RKO (cell line): ENCODE data around the gene AGTR2.
A peak's percentile ranks its signal among the peaks of the same experiment; 100 is the strongest.
"Not testable (repeated sequence)": the region's sequence is repeated elsewhere in the genome, so short reads cannot be mapped to it uniquely, and the experiment has no call there.

ENCODE experiments used
- DNase-seq: peaks from one replicate; pipeline ENCODE4 v3.0.0-alpha.2; 2016; ENCODE audit warnings: low spot score

AGTR2 gene, protein sequence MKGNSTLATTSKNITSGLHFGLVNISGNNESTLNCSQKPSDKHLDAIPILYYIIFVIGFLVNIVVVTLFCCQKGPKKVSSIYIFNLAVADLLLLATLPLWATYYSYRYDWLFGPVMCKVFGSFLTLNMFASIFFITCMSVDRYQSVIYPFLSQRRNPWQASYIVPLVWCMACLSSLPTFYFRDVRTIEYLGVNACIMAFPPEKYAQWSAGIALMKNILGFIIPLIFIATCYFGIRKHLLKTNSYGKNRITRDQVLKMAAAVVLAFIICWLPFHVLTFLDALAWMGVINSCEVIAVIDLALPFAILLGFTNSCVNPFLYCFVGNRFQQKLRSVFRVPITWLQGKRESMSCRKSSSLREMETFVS

DNA sequence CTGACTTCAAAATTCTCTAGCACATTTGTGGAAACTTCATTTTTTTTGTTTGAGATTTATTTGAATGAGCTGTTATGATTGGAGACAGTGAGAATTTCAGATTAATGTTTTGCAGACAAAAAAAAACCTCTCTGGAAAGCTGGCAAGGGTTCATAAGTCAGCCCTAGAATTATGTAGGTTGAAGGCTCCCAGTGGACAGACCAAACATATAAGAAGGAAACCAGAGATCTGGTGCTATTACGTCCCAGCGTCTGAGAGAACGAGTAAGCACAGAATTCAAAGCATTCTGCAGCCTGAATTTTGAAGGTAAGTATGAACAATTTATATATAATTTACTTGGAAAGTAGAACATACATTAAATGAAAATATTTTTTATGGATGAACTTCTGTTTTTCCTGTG is at the start of gene AGTR2:
Gene AGTR2, plus strand, starts transcription at position 234 of the 400 bp plus-strand sequence. CDS start 1,537 bp downstream, outside the sequence.
- no peak for DNase-seq

DNA sequence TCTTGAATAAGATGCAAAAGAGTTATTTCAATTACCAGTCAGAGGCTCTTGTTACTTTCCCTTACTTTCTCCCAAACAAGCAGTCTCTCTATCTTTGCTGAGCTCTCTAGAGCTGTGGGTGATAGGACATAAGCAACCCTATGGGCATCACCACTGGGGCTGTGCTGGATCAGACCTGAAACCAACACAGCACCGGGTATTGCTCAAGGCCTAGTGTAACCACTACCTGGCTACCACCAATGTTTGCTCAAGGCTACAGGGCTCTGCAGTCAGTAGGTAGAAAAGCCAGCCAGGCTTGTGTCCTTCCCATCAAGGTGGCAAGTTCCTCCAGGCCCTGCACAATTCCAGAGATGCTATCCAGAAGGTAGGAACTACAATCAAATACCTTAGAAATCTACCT is 35.3 kb upstream of the AGTR2 start:
- no peak for DNase-seq

DNA sequence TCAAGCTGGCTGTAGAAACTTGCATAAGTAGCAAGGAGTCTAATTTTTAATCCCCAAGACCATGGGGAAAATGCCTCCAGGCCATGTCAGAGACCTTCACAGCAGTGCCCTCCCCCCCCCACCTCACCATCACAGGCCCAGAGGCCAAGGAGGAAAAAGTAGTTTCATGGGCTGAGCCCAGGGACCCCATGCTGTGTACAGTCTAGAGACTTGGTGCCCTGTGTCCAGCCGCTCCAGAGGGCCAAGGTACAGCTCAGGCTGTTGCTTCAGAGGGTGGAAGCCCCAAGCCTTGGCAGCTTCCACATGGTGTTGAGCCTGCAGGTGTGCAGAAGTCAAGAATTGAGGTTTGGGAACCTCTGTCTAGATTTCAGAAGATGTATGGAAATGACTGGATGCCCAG is 29.3 kb upstream of the AGTR2 start:
- not testable (repeated sequence) for DNase-seq

DNA sequence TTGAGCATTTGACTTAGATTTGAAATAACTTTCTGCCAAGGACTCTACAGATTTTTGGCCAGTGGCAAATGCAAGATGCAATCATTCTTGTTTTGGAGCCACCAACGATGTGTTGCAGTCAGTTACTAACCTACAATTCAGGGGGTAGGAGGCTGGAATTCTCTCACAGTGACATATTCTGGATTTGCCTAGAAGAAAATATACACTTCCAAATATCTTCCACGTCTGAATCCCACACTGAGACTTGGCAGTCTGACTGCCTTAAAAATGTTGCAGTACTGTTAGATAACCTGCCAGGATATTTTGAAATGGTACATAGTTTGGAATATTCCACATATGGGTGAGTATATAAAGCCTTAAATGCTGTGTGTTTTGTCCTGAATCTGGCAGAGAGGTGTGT is 27.6 kb upstream of the AGTR2 start:
- no peak for DNase-seq

DNA sequence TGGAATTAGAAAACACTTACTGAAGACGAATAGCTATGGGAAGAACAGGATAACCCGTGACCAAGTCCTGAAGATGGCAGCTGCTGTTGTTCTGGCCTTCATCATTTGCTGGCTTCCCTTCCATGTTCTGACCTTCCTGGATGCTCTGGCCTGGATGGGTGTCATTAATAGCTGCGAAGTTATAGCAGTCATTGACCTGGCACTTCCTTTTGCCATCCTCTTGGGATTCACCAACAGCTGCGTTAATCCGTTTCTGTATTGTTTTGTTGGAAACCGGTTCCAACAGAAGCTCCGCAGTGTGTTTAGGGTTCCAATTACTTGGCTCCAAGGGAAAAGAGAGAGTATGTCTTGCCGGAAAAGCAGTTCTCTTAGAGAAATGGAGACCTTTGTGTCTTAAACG is 2.4 kb downstream of the AGTR2 start:
- no peak for DNase-seq

DNA sequence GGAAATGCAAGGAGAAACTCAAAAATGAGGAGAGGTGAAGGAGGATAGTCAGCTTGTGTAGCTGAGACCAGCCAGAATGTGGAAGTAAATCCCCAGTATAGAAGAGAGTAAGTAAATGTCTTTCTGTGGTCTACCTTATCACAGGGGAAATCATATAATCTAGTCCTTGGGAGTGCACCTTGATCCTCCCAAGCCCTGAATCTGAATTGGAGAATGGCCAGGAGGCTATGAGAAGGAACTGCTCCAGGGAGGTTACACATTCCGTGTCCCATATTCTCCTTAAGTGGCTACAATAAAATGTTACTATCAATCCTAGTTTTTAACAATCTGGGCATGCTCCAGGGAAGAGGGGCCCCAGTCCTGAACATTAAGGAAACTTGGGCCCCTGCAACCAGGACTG is 10.8 kb downstream of the AGTR2 start:
- no peak for DNase-seq

DNA sequence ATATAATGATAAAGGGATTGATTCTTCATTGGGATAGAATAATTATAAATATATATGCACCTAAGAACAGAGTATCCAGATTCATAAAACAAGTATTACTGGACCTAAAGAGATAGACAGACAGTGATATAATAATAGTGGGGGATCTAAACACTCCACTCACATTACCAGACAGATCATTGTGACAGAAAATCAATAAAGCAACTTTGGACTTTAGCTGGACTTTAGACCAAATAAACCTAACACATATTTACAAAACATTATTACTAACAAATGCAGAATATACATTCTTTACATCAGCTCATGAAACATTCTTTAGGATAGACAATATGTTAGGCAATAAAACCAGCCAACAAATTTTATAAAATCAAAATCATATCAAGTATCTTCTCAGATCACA is 14.6 kb downstream of the AGTR2 start:
- DNase-seq = no peak

DNA sequence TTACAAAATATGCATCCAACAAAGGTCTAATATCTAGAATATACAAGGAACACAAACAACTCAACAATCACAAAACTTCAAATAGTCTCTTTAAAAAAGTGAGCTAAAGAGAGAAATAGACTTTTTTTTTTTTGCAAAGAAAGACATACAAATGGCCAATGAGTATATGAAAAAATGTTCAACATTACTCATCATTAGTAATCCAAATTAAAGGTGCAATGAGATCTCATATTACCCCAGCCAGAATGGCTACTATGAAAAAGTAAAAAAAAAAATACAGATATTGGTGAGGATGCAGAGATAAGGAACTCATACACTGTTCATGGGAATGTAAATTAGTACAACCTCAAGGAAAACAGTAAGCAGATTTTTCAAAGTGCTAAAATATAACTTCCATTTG is 24.1 kb downstream of the AGTR2 start:
- peak; percentile 1 for DNase-seq

DNA sequence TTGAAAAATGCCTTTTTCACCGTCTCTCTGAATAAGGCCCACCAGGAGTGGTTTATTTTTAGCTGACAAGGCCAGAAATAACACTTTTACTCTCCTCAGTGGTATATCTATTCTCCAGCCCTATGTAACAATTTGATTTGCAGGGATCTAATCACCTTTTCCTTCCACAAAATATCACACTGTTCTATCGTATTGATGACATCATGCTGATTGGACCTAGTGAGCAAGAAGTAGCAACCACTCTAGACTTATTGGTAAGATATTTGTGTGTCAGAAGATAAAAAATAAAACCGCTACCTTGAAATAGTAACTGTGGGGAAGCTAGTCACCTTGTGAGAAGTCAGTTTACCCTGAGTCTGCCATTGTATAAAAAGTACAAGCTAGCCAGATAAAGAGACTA is 27.7 kb downstream of the AGTR2 start:
- no peak for DNase-seq

DNA sequence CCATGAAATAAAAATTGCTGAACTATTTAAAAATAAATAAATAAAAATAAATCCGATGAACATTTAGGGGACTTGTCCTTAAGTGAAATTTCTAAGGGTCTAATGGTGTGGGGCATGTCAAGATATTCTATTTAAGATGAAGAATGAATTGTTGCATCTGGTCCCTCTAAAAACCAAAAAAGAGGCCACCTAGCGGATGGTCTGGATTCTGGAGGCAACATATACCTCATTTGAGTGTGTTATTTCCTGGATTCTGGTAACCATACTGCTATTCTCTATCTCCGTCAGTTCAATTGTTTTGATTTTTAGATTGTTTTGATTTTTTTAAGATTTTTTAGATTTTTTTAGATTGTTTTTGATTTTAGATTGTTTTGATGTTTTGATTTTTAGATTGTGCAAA is 28.3 kb downstream of the AGTR2 start:
- DNase-seq = peak; percentile 34

DNA sequence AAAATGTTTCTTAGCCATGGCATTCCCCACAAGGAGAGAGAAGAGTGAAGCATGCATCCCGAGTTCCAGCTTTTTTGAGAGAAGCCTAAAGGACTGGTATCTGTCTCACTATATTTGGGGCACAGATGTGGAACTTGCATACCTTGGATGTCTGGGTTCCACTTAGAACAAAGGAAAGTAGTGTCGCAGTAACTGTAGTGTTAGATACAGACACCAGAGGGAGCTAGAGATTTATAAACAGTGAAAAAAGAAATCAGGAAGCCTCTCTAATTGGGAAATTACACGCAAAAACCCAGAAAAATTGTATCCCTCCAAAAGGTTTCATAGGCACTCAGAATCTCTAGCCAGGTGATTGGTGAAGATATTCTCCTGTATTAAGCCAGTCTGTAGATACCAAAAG is 34.4 kb downstream of the AGTR2 start:
- peak; percentile 34 for DNase-seq

DNA sequence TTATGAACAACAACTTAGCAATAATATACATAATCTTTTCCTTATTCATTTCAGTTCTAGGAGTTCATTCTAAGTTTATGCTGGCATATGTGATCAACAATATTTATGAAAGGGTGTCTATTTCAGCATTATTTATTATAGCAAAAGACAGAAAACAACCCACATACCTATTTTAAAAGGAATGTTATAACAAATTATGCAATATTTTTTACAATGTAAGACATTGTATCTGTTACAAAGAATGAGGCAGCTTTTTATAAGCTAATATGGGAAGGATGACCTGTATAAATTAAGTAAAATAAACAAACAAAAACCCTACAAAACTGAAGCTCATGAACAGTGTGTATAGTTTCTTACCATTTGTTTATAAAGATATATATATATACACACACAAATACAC is 42.7 kb downstream of the AGTR2 start:
- no peak for DNase-seq

DNA sequence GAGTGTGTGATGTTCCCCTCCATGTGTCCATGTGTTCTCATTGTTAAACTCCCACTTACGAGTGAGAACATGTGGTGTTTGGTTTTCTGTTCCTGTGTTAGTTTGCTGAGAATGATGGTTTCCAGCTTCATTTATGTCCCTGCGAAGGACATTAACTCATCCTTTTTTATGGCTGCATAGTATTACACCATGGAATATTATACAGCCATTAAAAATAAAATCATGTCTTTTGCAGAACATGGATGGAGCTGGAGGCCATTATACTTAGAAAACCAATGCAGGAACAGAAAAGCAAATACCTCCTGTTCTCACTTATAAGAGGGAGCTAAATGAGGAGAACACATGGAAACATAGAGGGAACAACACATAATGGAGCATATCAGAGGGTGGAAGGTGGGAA is 46.5 kb downstream of the AGTR2 start:
- DNase-seq = not testable (repeated sequence)
